ENCODE results near the gene TNP1. TPM values are rescaled to one million over a fixed set of nuclear protein-coding genes. Genes with fewer than 3 reads are reported as not detected.

Gene TNP1
- total RNA-seq, 1 experiment from 2014 or later = not detected

DNA sequence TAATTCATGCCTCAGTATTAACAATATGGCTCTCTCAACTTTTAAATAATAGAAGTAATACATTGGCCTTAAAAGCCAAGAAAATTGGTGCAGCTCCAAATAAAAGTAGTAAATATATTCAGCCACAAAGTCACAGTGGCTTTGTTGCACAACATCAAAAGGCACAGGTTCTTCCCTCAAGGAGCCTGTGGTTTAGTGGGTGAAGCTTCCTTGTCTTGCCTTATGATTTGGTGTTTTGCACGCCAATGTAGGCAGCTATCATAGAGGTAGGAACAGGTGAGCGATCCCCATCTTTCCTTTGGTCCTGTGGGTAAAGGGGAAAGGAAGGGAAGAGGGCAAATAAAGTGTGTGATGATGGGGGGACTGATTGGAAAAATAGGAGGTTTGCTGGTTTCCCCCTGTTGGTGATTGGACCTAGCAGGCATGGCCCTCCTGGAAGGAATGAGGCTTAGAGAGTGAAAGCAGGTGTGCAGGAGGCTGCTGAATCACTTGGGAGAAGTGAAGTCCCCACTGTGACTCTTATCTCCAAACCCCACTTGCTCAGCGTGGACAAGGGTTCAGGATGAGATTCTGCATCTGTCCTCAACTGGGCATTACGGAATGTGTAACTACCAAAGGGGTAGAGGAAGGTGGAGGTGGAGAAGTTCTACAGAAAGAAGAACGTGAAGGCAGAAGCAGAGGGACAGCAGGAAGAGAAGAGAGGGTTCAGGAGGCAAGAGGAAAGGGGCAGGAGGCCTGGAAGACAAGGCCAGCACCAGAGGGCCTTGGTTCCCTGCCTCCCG is 20.1 kb upstream of the TNP1 start:
- in situ Hi-C loops (cut with HindIII; ENCODE audit: low pct_unique_long_range_greater_than_20kb, low sequenced_read_pairs) = no loop called here
- DNase-seq (ENCODE audit: low read depth) = no peak

GRCh38 chr2:216878072-216878471 is 18.2 kb upstream of the TNP1 start:
- in situ Hi-C loops (cut with HindIII; ENCODE audit: low pct_unique_long_range_greater_than_20kb, low sequenced_read_pairs) = no loop called here
- DNase-seq (ENCODE audit: low read depth) = no peak

GRCh38 chr2:216877085-216877484 is 17.2 kb upstream of the TNP1 start:
- DNase-seq (ENCODE audit: low read depth) = no peak
- in situ Hi-C loops (cut with HindIII; ENCODE audit: low pct_unique_long_range_greater_than_20kb, low sequenced_read_pairs) = no loop called here

DNA sequence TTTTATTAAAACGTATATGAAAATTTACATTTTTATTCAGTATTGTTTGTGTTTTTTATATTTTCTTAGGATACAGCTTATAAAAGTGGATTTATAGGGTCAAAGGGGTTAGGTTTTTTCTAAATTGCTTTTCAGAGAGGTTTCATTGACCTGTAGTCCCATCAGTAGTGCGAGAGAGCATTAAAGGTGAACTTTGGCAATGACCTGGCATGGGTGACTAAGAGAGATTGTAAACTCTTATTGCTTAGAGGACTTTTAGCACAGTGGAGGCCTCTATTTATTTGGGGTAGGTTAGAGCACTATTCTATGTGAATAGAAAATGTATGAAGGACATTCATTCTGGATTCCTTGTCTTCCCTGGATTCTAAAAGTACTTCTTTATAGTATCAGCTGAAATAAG is 16.0 kb upstream of the TNP1 start:
- in situ Hi-C loops (cut with HindIII; ENCODE audit: low pct_unique_long_range_greater_than_20kb, low sequenced_read_pairs) = no loop called here
- DNase-seq (ENCODE audit: low read depth) = no peak

DNA sequence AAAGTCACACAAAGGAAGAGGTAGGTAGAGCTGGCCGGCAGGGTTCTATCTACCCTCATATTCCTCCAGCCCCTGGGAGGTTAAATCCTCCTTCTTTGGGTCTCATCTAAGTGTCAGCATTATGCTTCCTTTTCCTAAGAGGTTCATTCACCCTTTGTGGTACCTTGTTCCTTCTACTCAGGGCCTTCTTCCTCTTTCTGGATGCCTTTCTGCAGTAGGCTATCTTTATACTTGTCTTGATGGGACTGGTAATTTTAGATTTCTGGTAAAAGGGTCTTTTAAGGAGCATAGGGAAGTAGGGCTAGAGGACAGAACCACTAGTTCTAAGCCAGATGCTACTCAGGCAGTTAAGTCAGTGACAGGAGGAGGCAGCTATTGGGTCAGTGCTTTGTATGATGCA is 13.7 kb upstream of the TNP1 start:
- DNase-seq (ENCODE audit: low read depth) = no peak
- in situ Hi-C loops (cut with HindIII; ENCODE audit: low pct_unique_long_range_greater_than_20kb, low sequenced_read_pairs) = no loop called here

- DNase-seq (ENCODE audit: low read depth) = no peak
- in situ Hi-C loops (cut with HindIII; ENCODE audit: low pct_unique_long_range_greater_than_20kb, low sequenced_read_pairs) = no loop called here
These were observed 12.8 kb upstream of the TNP1 start for GRCh38 chr2:216872624-216873023.

- in situ Hi-C loops (cut with HindIII; ENCODE audit: low pct_unique_long_range_greater_than_20kb, low sequenced_read_pairs) = no loop called here
- DNase-seq (ENCODE audit: low read depth) = no peak
These were observed 12.2 kb upstream of the TNP1 start for GRCh38 chr2:216872040-216872439.

DNA sequence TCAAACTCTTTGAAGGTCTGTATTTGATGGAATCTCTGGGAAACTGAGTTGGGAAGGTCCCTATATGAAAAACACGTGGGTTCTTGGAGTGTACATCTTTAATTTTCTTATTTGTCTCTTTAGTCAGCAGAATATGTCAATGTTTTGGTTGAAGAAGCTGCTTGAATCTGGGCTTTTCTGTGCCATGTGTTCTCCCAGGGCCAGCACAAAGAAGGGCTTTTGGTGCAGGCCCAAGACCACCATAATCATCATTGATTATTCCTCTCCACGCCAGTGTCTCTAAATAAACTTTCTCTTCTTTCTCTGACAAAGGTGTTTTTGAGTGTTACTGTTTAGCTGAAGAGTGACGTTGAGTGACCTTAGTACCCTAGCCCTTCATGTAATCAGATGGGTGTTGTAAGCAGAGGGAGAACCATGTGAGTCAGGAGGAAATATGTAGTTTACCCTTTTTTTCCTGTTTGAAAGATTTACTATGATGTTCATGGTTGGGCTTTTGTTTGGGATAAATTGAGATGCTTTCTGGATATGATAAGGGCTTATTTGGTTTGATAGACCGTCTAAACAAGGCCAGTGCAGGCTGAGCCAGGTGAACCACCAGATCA is 11.6 kb upstream of the TNP1 start:
- DNase-seq (ENCODE audit: low read depth) = no peak
- in situ Hi-C loops (cut with HindIII; ENCODE audit: low pct_unique_long_range_greater_than_20kb, low sequenced_read_pairs) = no loop called here

GRCh38 chr2:216870508-216871332 is 10.9 kb upstream of the TNP1 start:
- DNase-seq (ENCODE audit: low read depth) = no peak
- in situ Hi-C loops (cut with HindIII; ENCODE audit: low pct_unique_long_range_greater_than_20kb, low sequenced_read_pairs) = no loop called here

GRCh38 chr2:216866515-216867095 is 6.7 kb upstream of the TNP1 start:
- in situ Hi-C loops (cut with HindIII; ENCODE audit: low pct_unique_long_range_greater_than_20kb, low sequenced_read_pairs) = no loop called here
- DNase-seq (ENCODE audit: low read depth) = no peak

DNA sequence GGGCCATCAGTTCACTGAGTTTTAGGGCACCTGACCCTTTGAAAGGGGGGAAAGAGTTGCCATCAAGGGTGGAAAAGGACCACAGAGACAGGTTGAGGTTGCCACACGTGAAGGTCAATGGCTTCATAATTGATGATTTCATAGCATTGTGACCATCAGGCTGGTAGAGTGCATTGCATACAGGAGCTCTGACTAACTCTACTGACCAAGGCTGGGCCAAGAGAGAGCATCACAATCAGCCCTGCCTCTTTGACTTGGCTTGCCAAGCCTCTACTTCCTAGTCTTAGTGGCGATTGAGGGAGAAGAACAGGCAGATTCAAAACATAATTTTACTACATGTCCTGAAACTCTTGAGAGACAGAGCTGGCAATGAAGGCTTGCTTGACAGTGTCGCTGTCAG is 5.8 kb upstream of the TNP1 start:
- DNase-seq (ENCODE audit: low read depth) = no peak
- in situ Hi-C loops (cut with HindIII; ENCODE audit: low pct_unique_long_range_greater_than_20kb, low sequenced_read_pairs) = no loop called here

GRCh38 chr2:216863946-216864345 is 4.1 kb upstream of the TNP1 start:
- DNase-seq (ENCODE audit: low read depth) = no peak

GRCh38 chr2:216862628-216863398 is 2.9 kb upstream of the TNP1 start:
- in situ Hi-C loops (cut with HindIII; ENCODE audit: low pct_unique_long_range_greater_than_20kb, low sequenced_read_pairs) = no loop called here
- DNase-seq (ENCODE audit: low read depth) = no peak

More at GRCh38 chr2:216863946-216864345, 4.1 kb upstream of the TNP1 start:
- in situ Hi-C loops (cut with HindIII; ENCODE audit: low pct_unique_long_range_greater_than_20kb, low sequenced_read_pairs) = no loop called here

- in situ Hi-C loops (cut with HindIII; ENCODE audit: low pct_unique_long_range_greater_than_20kb, low sequenced_read_pairs) = no loop called here
These were observed 718 bp upstream of the TNP1 start for GRCh38 chr2:216860426-216861137.

DNA sequence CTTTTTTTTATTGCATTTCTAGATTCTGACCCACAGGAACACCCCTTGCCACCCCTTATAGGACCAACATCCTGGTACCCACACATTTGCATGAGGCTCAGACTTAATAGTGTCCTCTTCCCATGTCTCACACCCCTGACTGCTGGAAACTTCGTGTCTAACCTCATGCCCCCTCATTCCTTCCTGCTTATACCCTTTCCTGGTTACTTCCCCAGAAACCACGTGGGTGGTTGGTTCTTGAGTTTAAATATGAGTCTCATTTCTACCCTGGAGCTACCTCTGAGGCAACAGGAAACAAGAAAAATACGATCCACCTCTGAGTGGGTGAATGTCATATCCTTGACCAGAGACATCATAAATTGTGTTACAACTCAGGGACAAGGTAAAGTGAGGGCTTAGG is 1.6 kb downstream of the TNP1 start:
- in situ Hi-C loops (cut with HindIII; ENCODE audit: low pct_unique_long_range_greater_than_20kb, low sequenced_read_pairs) = no loop called here
- no peak for DNase-seq (ENCODE audit: low read depth)

More at GRCh38 chr2:216860426-216861137, 718 bp upstream of the TNP1 start:
- DNase-seq (ENCODE audit: low read depth) = no peak

DNA sequence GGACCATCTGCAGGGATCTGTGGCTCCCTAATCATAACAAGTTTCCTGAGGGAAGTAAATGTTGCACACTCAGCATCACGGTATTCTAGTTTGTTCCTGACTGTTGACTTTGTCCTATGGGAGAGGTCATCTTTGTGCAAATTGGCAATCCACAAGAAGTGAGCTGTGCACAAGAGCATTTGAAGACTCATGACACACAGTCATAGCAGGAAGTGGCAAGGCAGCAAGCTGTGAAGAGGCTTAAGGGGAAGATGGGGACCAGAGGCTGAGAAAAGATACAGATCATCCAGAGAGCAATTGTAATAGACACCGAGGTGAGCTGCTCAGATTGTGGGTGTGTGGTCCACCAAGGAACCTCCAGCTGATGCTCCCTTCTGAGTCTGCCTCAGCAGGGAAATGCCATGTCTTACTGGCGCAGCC is 2.7 kb downstream of the TNP1 start:
- DNase-seq (ENCODE audit: low read depth) = no peak
- in situ Hi-C loops (cut with HindIII; ENCODE audit: low pct_unique_long_range_greater_than_20kb, low sequenced_read_pairs) = no loop called here

DNA sequence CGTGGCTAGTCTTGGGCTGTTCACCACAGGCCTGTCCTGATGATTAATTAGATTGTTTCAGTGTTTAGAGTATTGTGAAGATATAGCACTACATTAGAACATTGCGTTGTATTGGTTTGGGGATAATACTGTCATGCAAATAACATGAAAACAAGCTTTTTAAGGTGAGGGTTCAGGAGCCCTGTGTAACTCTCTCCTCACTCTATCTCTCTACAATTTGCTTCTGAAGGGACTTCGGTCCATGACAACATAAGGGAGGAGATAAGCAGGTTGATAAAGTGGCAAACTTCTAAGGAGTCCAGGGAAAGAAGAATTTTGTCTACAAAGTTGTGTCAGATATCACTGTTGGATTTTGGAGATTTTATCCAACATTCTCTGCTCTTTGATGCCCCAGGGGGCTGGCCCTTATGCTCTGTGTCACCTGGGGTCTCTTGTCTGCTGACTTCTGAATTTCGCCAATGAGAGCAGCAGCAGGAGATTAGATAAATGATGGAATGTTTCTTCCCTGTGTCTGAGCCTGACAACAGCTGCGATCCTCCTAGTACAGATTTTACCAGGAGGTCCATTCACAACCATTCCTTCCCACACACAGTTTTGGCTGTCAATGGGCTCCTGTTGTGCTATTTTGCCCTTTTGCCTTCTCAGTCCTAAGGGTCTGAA is 3.3 kb downstream of the TNP1 start:
- in situ Hi-C loops (cut with HindIII; ENCODE audit: low pct_unique_long_range_greater_than_20kb, low sequenced_read_pairs) = no loop called here

More for the DNA sequence above, 3.3 kb downstream of the TNP1 start:
- no peak for DNase-seq (ENCODE audit: low read depth)

All from Caki2 (cell line).